HFFc6 (cell line): Measurements from ENCODE around the gene YKT6. TPM values are rescaled to one million over a fixed set of nuclear protein-coding genes. Genes with fewer than 3 reads are reported as not detected.
"Not testable (repeated sequence)": the region's sequence is repeated elsewhere in the genome, so short reads cannot be mapped to it uniquely, and the experiment has no call there.

ENCODE experiments used
- DNase-seq: peaks from one replicate; pipeline ENCODE4 v3.0.0-alpha.2; 2018
- H3K27ac Mint-ChIP-seq: 2 replicates; pipeline ENCODE4 v1.8.0; 2020; ENCODE audit warnings: mild to moderate bottlenecking, mixed read lengths
- H3K27me3 Mint-ChIP-seq: 2 replicates; pipeline ENCODE4 v1.8.0; 2021; ENCODE audit warnings: mild to moderate bottlenecking, moderate library complexity, mixed read lengths; ENCODE audit not compliant: insufficient read depth
- H3K36me3 Mint-ChIP-seq: 2 replicates; pipeline ENCODE4 v1.8.0; 2021; ENCODE audit warnings: low read depth, mixed read lengths
- H3K4me1 Mint-ChIP-seq: 2 replicates; pipeline ENCODE4 v1.8.0; 2020; ENCODE audit warnings: low read depth, mixed read lengths
- H3K4me3 Mint-ChIP-seq: 2 replicates; pipeline ENCODE4 v1.8.0; 2020; ENCODE audit warnings: mild to moderate bottlenecking, moderate library complexity, mixed read lengths
- H3K9me3 Mint-ChIP-seq: 2 replicates; pipeline ENCODE4 v1.8.0; 2020; ENCODE audit warnings: mild to moderate bottlenecking, mixed read lengths
- CTCF ChIP-seq: fragments of 200-600 bp; sonication (generic); IDR thresholded peaks from 2 replicates; pipeline ENCODE4 v1.5.0; 2021; ENCODE audit warnings: antibody characterized with exemption, mild to moderate bottlenecking
- total RNA-seq, 6 experiments: library from RNA; stranded (reverse); fragmentation: NEBNext Ultra II Directional; extraction: Animal tissue kit (Norgen Biotek cat#: 25700); gene quantifications; 2 replicates in 1 of 6; 3 replicates in 5 of 6; pipeline ENCODE4 v1.2.3, GENCODE V29; 2021

The YKT6 gene
- total RNA-seq, 6 experiments from 2014 or later, result 155 to 174 (median 167) TPM

DNA sequence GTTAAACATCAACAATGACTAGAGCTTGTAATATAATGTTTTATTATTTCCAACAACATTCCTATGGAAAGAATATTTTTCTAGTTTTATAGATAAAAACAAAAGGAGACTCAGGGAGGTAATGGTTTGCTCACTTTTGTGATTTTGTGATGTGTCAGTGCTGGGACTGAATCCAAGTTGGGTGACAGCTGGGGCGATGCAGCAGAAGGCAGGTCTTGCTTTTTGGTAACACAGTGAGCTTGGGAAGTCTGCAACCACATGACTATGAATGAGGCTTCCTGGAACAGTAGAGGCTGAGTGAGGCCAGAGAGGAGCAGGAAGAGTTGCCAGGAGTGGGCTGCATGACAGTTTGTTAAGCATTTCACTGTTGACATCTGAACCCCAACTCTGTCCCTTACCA is 4.9 kb upstream of the YKT6 start:
- peaks cover 24% of the 10 kb centered on the region for H3K4me1 Mint-ChIP-seq
- DNase-seq, result peak; percentile 27

DNA sequence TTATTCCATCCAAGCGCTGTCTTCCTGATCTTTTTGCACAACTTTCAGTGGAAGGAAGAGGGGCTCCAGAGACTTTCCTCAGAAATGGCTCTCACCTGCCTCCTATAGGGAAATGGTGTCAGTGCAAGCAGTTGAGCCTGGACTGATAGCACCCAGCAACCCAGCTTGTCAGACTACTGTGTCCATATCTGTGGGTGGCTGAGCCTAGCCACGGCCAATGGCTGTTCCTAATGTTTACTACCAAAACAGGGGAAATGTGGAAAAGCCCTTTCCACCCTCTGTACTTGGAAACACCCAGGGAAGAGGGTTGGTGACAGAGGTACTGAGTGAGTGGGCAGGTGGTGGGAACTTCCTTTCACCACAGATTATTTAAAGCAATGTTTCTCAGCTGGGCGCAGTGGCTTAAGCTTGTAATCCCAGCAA is 4.3 kb upstream of the YKT6 start:
- Mint-ChIP-seq H3K27me3 (peaks cover 7% of the 10 kb centered on the region), H3K9me3 (no peaks in the 10 kb centered on the region), H3K4me1 (peaks cover 24% of the 10 kb centered on the region), H3K4me3 (no peak overlapping the region), H3K27ac (peak overlapping the region; percentile 43; the same call in 1 of the 2 replicates), H3K36me3 (peaks cover 5% of the 10 kb centered on the region; the same call in 1 of the 2 replicates)
- peak; percentile 58 for DNase-seq
- TF ChIP-seq CTCF, result peak; percentile 81

More for the DNA sequence above, 4.9 kb upstream of the YKT6 start:
- Mint-ChIP-seq H3K36me3 (peaks cover 5% of the 10 kb centered on the region; the same call in 1 of the 2 replicates), H3K4me3 (no peak overlapping the region), H3K9me3 (no peaks in the 10 kb centered on the region), H3K27ac (no peak overlapping the region), H3K27me3 (peaks cover 7% of the 10 kb centered on the region)
- TF ChIP-seq CTCF, result no peak

DNA sequence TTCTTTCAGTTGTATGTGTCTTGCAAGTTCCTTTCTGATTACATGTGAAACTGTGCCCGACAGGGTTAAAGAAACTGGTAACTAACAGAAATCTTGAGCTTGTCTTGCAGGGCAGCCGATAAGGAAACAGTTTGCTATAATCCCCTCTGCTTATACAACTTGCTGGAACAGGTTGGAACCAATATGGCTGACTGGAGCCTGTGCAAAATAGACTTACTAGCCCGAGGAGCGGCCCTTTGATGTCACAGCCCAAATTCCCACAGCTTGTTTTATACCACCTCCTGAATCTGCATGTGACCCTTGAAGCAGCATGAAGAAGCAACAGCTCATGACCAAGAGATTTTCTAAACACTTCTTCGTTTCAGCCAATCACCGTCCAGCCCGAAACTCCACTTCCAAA is 3.3 kb upstream of the YKT6 start:
- no peak for TF ChIP-seq CTCF
- peaks cover 7% of the 10 kb centered on the region for H3K27me3 Mint-ChIP-seq
- H3K4me1 Mint-ChIP-seq, result peaks cover 29% of the 10 kb centered on the region
- no peak overlapping the region for H3K27ac Mint-ChIP-seq
- H3K9me3 Mint-ChIP-seq, result no peaks in the 10 kb centered on the region
- H3K4me3 Mint-ChIP-seq, result no peak overlapping the region
- H3K36me3 Mint-ChIP-seq, result peaks cover 6% of the 10 kb centered on the region; the same call in 1 of the 2 replicates
- no peak for DNase-seq

GRCh38 chr7:44200163-44200562 is 615 bp upstream of the YKT6 start:
- H3K4me3 Mint-ChIP-seq, result not testable (repeated sequence)

GRCh38 chr7:44201813-44202212 is 1.0 kb downstream of the YKT6 start:
- no peak for TF ChIP-seq CTCF
- peaks cover 21% of the 10 kb centered on the region for H3K4me1 Mint-ChIP-seq
- H3K36me3 Mint-ChIP-seq, result peaks cover 19% of the 10 kb centered on the region; the same call in 1 of the 2 replicates
- no peaks in the 10 kb centered on the region for H3K9me3 Mint-ChIP-seq
- no peak for DNase-seq
- H3K4me3 Mint-ChIP-seq, result peak overlapping the region; percentile 95
- H3K27ac Mint-ChIP-seq, result peak overlapping the region; percentile 82
- H3K27me3 Mint-ChIP-seq, result no peaks in the 10 kb centered on the region

More at GRCh38 chr7:44200163-44200562, 615 bp upstream of the YKT6 start:
- not testable (repeated sequence) for H3K27ac Mint-ChIP-seq, H3K9me3 Mint-ChIP-seq, H3K27me3 Mint-ChIP-seq, DNase-seq
- Mint-ChIP-seq H3K36me3 (peaks cover 15% of the 10 kb centered on the region; the same call in 1 of the 2 replicates), H3K4me1 (peaks cover 36% of the 10 kb centered on the region)

DNA sequence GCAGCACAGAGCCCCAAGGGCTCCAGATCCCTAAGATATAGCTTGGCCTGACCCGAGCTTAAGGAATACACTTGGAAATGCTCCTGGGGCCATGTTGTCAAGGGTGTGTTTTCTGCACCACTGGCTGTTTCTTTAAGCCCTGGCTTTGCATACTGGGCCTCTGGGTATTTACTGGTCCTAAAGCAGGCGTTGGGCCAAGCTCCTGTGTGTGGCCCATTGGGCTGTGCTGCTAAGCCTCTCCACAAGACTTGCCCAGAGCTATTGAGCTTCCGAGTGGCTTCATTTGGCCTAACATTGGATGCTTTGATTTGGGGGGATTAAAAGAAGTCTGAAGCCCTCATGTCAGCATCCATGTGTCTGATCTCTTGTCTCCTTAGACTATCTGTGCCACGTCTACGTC is 5.2 kb downstream of the YKT6 start:
- H3K9me3 Mint-ChIP-seq, result no peaks in the 10 kb centered on the region
- H3K36me3 Mint-ChIP-seq, result peaks cover 27% of the 10 kb centered on the region
- H3K27ac Mint-ChIP-seq, result no peak overlapping the region
- H3K27me3 Mint-ChIP-seq, result no peaks in the 10 kb centered on the region
- no peak for TF ChIP-seq CTCF
- peaks cover 21% of the 10 kb centered on the region for H3K4me1 Mint-ChIP-seq
- H3K4me3 Mint-ChIP-seq, result no peak overlapping the region
- no peak for DNase-seq
